ENCODE data around the gene ROBO2.

DNA sequence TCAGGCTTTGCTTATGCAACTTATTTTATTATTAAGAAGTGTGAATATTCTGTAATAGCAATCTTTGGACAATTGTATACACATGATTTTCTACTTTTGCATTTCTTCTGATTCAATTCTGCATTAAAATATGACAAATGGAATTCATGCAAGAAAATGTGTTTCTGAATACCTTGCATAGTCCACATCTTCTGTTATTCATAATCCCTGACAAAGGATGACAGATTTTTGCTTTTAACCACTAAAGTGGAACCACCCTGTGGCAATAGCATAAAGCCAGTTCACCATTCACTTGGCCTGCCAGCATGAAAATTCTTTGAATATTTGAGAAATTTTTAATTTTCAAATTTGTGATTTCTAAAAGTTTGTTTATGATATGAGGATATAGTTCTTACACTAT, 397.0 kb downstream of the ROBO2 start:
- TF ChIP-seq, protein P1, sequence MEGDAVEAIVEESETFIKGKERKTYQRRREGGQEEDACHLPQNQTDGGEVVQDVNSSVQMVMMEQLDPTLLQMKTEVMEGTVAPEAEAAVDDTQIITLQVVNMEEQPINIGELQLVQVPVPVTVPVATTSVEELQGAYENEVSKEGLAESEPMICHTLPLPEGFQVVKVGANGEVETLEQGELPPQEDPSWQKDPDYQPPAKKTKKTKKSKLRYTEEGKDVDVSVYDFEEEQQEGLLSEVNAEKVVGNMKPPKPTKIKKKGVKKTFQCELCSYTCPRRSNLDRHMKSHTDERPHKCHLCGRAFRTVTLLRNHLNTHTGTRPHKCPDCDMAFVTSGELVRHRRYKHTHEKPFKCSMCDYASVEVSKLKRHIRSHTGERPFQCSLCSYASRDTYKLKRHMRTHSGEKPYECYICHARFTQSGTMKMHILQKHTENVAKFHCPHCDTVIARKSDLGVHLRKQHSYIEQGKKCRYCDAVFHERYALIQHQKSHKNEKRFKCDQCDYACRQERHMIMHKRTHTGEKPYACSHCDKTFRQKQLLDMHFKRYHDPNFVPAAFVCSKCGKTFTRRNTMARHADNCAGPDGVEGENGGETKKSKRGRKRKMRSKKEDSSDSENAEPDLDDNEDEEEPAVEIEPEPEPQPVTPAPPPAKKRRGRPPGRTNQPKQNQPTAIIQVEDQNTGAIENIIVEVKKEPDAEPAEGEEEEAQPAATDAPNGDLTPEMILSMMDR (IDR thresholded peaks at IDR 0.05) = no peak
- TF ChIP-seq POLR2A (IDR thresholded peaks at IDR 0.05) (no peak), EP300 (IDR thresholded peaks at IDR 0.05) (no peak), POLR2AphosphoS5 (IDR thresholded peaks at IDR 0.05) (no peak)
